Right lobe of liver (tissue), 6 donors: Measurements from ENCODE around the gene FGF14. TPM values are rescaled to one million over a fixed set of nuclear protein-coding genes. Genes with fewer than 3 reads are reported as not detected.

Experiments
- ATAC-seq, 4 donors: fragments of 200-7000 bp; cut with Tn5 transposase; one replicate each; pipeline ENCODE4 v1.9.1; 2020; ENCODE audit warnings: mild to moderate bottlenecking in 4 of 4, moderate library complexity in 4 of 4
- DNase-seq, 3 donors: peaks; one replicate each; pipeline ENCODE4 v3.0.0-alpha.2; 2020
- H3K27ac ChIP-seq, 3 donors: fragments of 200-600 bp; one replicate each; pipeline ENCODE4 v1.8.0; 2022
- H3K27me3 ChIP-seq, 2 donors: fragments of 200-600 bp; one replicate each; pipeline ENCODE4 v1.8.0; 2022
- H3K36me3 ChIP-seq, 4 donors: fragments of 200-600 bp; sonication (generic) in 1 of 4; one replicate each; pipeline versions ENCODE4 v1.5.1 to v1.8.0; 2017 to 2022; ENCODE audit warnings: control low read depth in 1 of 4
- H3K4me1 ChIP-seq, 4 donors: fragments of 200-600 bp; sonication (generic) in 1 of 4; one replicate each; pipeline versions ENCODE4 v1.5.1 to v1.8.0; 2017 to 2022; ENCODE audit warnings: control low read depth in 1 of 4
- H3K4me3 ChIP-seq, 3 donors: fragments of 200-600 bp; one replicate each; pipeline ENCODE4 v1.8.0; 2022
- H3K9me3 ChIP-seq, 4 donors: fragments of 200-600 bp; sonication (generic) in 1 of 4; one replicate each; pipeline versions ENCODE4 v1.5.1 to v1.8.0; 2017 to 2022; ENCODE audit warnings: control low read depth in 1 of 4
- CTCF ChIP-seq, 4 donors: fragments of 200-600 bp in 3 of 4; fragments of 450-650 bp in 1 of 4; IDR thresholded peaks; one replicate each; pipeline versions ENCODE4 v1.5.1 to v1.8.0; 2016 to 2022; ENCODE audit warnings: antibody characterized with exemption in 4 of 4, mild to moderate bottlenecking in 2 of 4
- POLR2A ChIP-seq: fragments of 450-650 bp; IDR thresholded peaks from one replicate; pipeline ENCODE4 v1.6.1; 2017; ENCODE audit warnings: antibody characterized with exemption, mild to moderate bottlenecking
- WGBS: methylation state at CpG from one replicate; pipeline ENCODE4 v1.1.6; 2018; ENCODE audit warnings: low coverage, low lambda C conversion rate; ENCODE audit not compliant: insufficient coverage; ENCODE audit errors: missing lambda C conversion rate; 5-methylcytosine and 5-hydroxymethylcytosine counted together
- intact Hi-C, 2 donors: fragments of 100-400 bp; cut with DNase I; formaldehyde crosslinking; loops; one replicate each; pipeline versions ENCODE4 v1.11.2 to v1.14.1; 2022
- total RNA-seq, 6 experiments: library from RNA; depleted of rRNA in 2 of 6; stranded (reverse); fragments of >200 nt in 2 of 6; fragmentation: NEBNext Ultra II Directional in 3 of 6; extraction: Animal tissue kit (Norgen Biotek cat#: 25700) in 3 of 6; gene quantifications; one replicate each; pipeline versions ENCODE4 v1.1.0 to v1.2.4, GENCODE V29; 2016 to 2023
- donor health status: DM: no; HTN: yes; CAD: no.
- donor health status: DM: no; HTN: no; CAD: no.
- donor health status: DM: no; HTN: no; CAD: no.
- donor health status: DM: no; HTN: yes; CAD: no.
- donor health status: DM: no; HTN: yes; CAD: no.

Gene FGF14
- total RNA-seq, 6 experiments from 2014 or later, result 0.42 to 6.3 (median 1.2) TPM

- Histone ChIP-seq H3K9me3 (no peaks in the 10 kb centered on the region), H3K4me3 (no peak overlapping the region), H3K36me3 (no peaks in the 10 kb centered on the region), H3K4me1 (no peaks in the 10 kb centered on the region), H3K27me3 (no peaks in the 10 kb centered on the region), H3K27ac (no peak overlapping the region)
- WGBS, result 67% methylated on average over 3 of the region's 3 CpGs
- intact Hi-C loops, result no loop called here
- DNase-seq (no peak), ATAC-seq (no peak)
- no peak for TF ChIP-seq CTCF (IDR thresholded peaks at IDR 0.05)
Measured at GRCh38 chr13:101817898-101818297, 584.0 kb downstream of the FGF14 start.

GRCh38 chr13:101811881-101812280 lies 590.0 kb downstream of the FGF14 start:
- H3K27me3 ChIP-seq, result no peaks in the 10 kb centered on the region
- H3K4me1 ChIP-seq, result no peaks in the 10 kb centered on the region
- no peak overlapping the region for H3K27ac ChIP-seq
- intact Hi-C loops, result no loop called here
- DNase-seq, result no peak
- ATAC-seq, result no peak
- TF ChIP-seq POLR2A (no peak), CTCF (IDR thresholded peaks at IDR 0.05) (no peak)
- H3K9me3 ChIP-seq, result no peaks in the 10 kb centered on the region
- WGBS, result 21% methylated on average over 1 of the region's 1 CpG
- H3K36me3 ChIP-seq, result no peaks in the 10 kb centered on the region
- no peak overlapping the region for H3K4me3 ChIP-seq

- no peak for DNase-seq
- Histone ChIP-seq H3K4me1 (no peaks in the 10 kb centered on the region), H3K9me3 (no peaks in the 10 kb centered on the region), H3K36me3 (no peaks in the 10 kb centered on the region), H3K4me3 (no peak overlapping the region), H3K27me3 (no peaks in the 10 kb centered on the region), H3K27ac (no peak overlapping the region)
- intact Hi-C loops, result no loop called here
- 50% methylated on average over 1 of the region's 1 CpG for WGBS
- TF ChIP-seq POLR2A (no peak), CTCF (IDR thresholded peaks at IDR 0.05) (no peak)
- no peak for ATAC-seq
Measured at GRCh38 chr13:101811284-101811839, 590.5 kb downstream of the FGF14 start.

- TF ChIP-seq POLR2A (no peak), CTCF (IDR thresholded peaks at IDR 0.05) (no peak)
- DNase-seq (no peak), ATAC-seq (no peak)
- WGBS, result 54% methylated on average over 4 of the region's 4 CpGs
- no peak overlapping the region for H3K27ac ChIP-seq
- intact Hi-C loops, result no loop called here
- H3K9me3 ChIP-seq, result no peaks in the 10 kb centered on the region
- no peaks in the 10 kb centered on the region for H3K4me1 ChIP-seq
- H3K27me3 ChIP-seq, result no peaks in the 10 kb centered on the region
- H3K4me3 ChIP-seq, result no peak overlapping the region
- no peaks in the 10 kb centered on the region for H3K36me3 ChIP-seq
Measured at GRCh38 chr13:101799196-101799595, 602.7 kb downstream of the FGF14 start.

- Histone ChIP-seq H3K27me3 (no peaks in the 10 kb centered on the region), H3K4me1 (no peaks in the 10 kb centered on the region), H3K9me3 (no peaks in the 10 kb centered on the region), H3K4me3 (no peak overlapping the region), H3K36me3 (no peaks in the 10 kb centered on the region), H3K27ac (no peak overlapping the region)
- 14% methylated on average over 1 of the region's 1 CpG for WGBS
- TF ChIP-seq POLR2A, result no peak
- TF ChIP-seq CTCF (IDR thresholded peaks at IDR 0.05), result no peak
- DNase-seq, result no peak
- intact Hi-C loops, result no loop called here
- no peak for ATAC-seq
Measured at GRCh38 chr13:101798437-101798836, 603.4 kb downstream of the FGF14 start.
